Trophoblast cell (in vitro differentiated cells and primary cell): ENCODE data around the gene ALOX15B.
A peak's percentile ranks its signal among the peaks of the same experiment; 100 is the strongest.
"Not testable (repeated sequence)": the region's sequence is repeated elsewhere in the genome, so short reads cannot be mapped to it uniquely, and the experiment has no call there.

ENCODE experiments used
- DNase-seq, 2 donors: peaks; one replicate each; pipeline ENCODE4 v3.0.0-alpha.2; 2016
- H2AFZ ChIP-seq: 2 replicates; pipeline ENCODE4 v1.6.1; 2013; ENCODE audit warnings: low read length, moderate library complexity, mild to moderate bottlenecking; ENCODE audit not compliant: insufficient read depth, poor library complexity
- H2AK5ac ChIP-seq: 2 replicates; pipeline ENCODE4 v1.6.1; 2013; ENCODE audit warnings: mild to moderate bottlenecking, low read length
- H2BK120ac ChIP-seq: 2 replicates; pipeline ENCODE4 v1.6.1; 2013; ENCODE audit warnings: low read length, mild to moderate bottlenecking, moderate library complexity; ENCODE audit not compliant: insufficient read depth, poor library complexity
- H2BK12ac ChIP-seq: 2 replicates; pipeline ENCODE4 v1.6.1; 2013; ENCODE audit warnings: mild to moderate bottlenecking, low read length, moderate library complexity
- H2BK5ac ChIP-seq: 2 replicates; pipeline ENCODE4 v1.6.1; 2013; ENCODE audit warnings: low read length, low read depth, moderate library complexity, mild to moderate bottlenecking; ENCODE audit not compliant: poor library complexity
- H3K14ac ChIP-seq: 2 replicates; pipeline ENCODE4 v1.6.1; 2013; ENCODE audit warnings: mild to moderate bottlenecking, low read length
- H3K18ac ChIP-seq: 2 replicates; pipeline ENCODE4 v1.6.1; 2013; ENCODE audit warnings: mild to moderate bottlenecking, low read length
- H3K23ac ChIP-seq: 2 replicates; pipeline ENCODE4 v1.6.1; 2013; ENCODE audit warnings: low read length
- H3K27ac ChIP-seq: 2 replicates; pipeline ENCODE4 v1.5.1; 2013; ENCODE audit warnings: low read depth, mild to moderate bottlenecking, inconsistent platforms, low read length, moderate library complexity
- H3K27me3 ChIP-seq: 2 replicates; pipeline ENCODE4 v1.6.1; 2013; ENCODE audit warnings: inconsistent platforms, mild to moderate bottlenecking, low read length, moderate library complexity; ENCODE audit not compliant: insufficient read depth
- H3K36me3 ChIP-seq, 2 experiments: 1 replicate in 1 of 2; 2 replicates in 1 of 2; pipeline ENCODE4 v1.6.1; 2013; ENCODE audit warnings: low read length in 2 of 2, mild to moderate bottlenecking in 2 of 2, moderate library complexity in 1 of 2; ENCODE audit not compliant: insufficient read depth in 2 of 2, control insufficient read depth in 1 of 2
- H3K4ac ChIP-seq: 2 replicates; pipeline ENCODE4 v1.6.1; 2013; ENCODE audit warnings: low read depth, mild to moderate bottlenecking, low read length, moderate library complexity
- H3K4me1 ChIP-seq, 2 experiments: 1 replicate in 1 of 2; 2 replicates in 1 of 2; pipeline ENCODE4 v1.6.1; 2013; ENCODE audit warnings: low read length in 2 of 2, mild to moderate bottlenecking in 2 of 2, moderate library complexity in 1 of 2; ENCODE audit not compliant: insufficient read depth in 2 of 2, control insufficient read depth in 1 of 2
- H3K4me2 ChIP-seq: 2 replicates; pipeline ENCODE4 v1.6.1; 2013; ENCODE audit warnings: inconsistent platforms, mild to moderate bottlenecking, low read length, moderate library complexity
- H3K4me3 ChIP-seq: 2 replicates; pipeline ENCODE4 v1.5.1; 2013; ENCODE audit warnings: mild to moderate bottlenecking, low read depth, low read length, inconsistent platforms
- H3K79me1 ChIP-seq: one replicate; pipeline ENCODE4 v1.6.1; 2013; ENCODE audit warnings: low read length
- H3K79me2 ChIP-seq: 2 replicates; pipeline ENCODE4 v1.6.1; 2013; ENCODE audit warnings: low read length, mild to moderate bottlenecking; ENCODE audit not compliant: control insufficient read depth, insufficient read depth, poor library complexity
- H3K9ac ChIP-seq: 2 replicates; pipeline ENCODE4 v1.6.1; 2013; ENCODE audit warnings: mild to moderate bottlenecking, low read length
- H3K9me3 ChIP-seq: 2 replicates; pipeline ENCODE4 v1.6.1; 2013; ENCODE audit warnings: low read depth, mild to moderate bottlenecking, control low read depth, inconsistent platforms, low read length; ENCODE audit not compliant: insufficient read depth
- H4K12ac ChIP-seq: 2 replicates; pipeline ENCODE4 v1.6.1; 2013; ENCODE audit warnings: low read depth, mild to moderate bottlenecking, low read length, moderate library complexity
- H4K8ac ChIP-seq: 2 replicates; pipeline ENCODE4 v1.6.1; 2013; ENCODE audit warnings: low read depth, mild to moderate bottlenecking, low read length, moderate library complexity
- H4K91ac ChIP-seq: one replicate; pipeline ENCODE4 v1.6.1; 2013; ENCODE audit warnings: low read depth, mild to moderate bottlenecking, low read length, moderate library complexity
- WGBS: extraction: QIAGEN DNeasy Blood & Tissue Kit; methylation state at CpG from one replicate; pipeline ENCODE4 v1.1.7; 2013; ENCODE audit warnings: missing lambda C conversion rate; ENCODE audit not compliant: insufficient read length, insufficient coverage; ENCODE audit errors: extremely low coverage; 5-methylcytosine and 5-hydroxymethylcytosine counted together

ALOX15B gene

GRCh38 chr17:8076502-8077266 is 37.8 kb downstream of the ALOX15B start:
- no peak overlapping the region for H3K18ac ChIP-seq
- H3K4me2 ChIP-seq, result no peak overlapping the region
- H2AFZ ChIP-seq, result no peak overlapping the region
- DNase-seq, result no peak
- no peak overlapping the region for H4K8ac ChIP-seq
- H3K79me2 ChIP-seq, result no peaks in the 10 kb centered on the region
- no peak overlapping the region for H3K23ac ChIP-seq
- H3K14ac ChIP-seq, result no peak overlapping the region
- H3K9ac ChIP-seq, result no peak overlapping the region
- H3K79me1 ChIP-seq, result no peaks in the 10 kb centered on the region
- H3K4me1 ChIP-seq, result peaks cover 3 to 6% of the 10 kb centered on the region in 2 experiments
- H3K27me3 ChIP-seq, result peaks cover 50% of the 10 kb centered on the region
- no peak overlapping the region for H2BK5ac ChIP-seq
- H3K4ac ChIP-seq, result no peak overlapping the region
- H3K9me3 ChIP-seq, result peaks cover 11% of the 10 kb centered on the region
- H3K36me3 ChIP-seq, result no peaks in the 10 kb centered on the region
- H4K12ac ChIP-seq, result no peak overlapping the region
- H2AK5ac ChIP-seq, result no peak overlapping the region
- H3K4me3 ChIP-seq, result no peak overlapping the region
- WGBS, result no CpG with 5 or more reads among the region's 13 CpGs
- no peak overlapping the region for H2BK120ac ChIP-seq
- no peak overlapping the region for H2BK12ac ChIP-seq
- no peak overlapping the region for H4K91ac ChIP-seq
- no peak overlapping the region for H3K27ac ChIP-seq

- not testable (repeated sequence) for H2BK5ac ChIP-seq, H2AFZ ChIP-seq, H4K12ac ChIP-seq, H3K4me3 ChIP-seq, H2BK120ac ChIP-seq, H3K27ac ChIP-seq, H4K91ac ChIP-seq, H2BK12ac ChIP-seq, H3K4ac ChIP-seq, H4K8ac ChIP-seq, H3K4me1 ChIP-seq, H3K14ac ChIP-seq, H3K36me3 ChIP-seq, H2AK5ac ChIP-seq, H3K23ac ChIP-seq, H3K79me1 ChIP-seq, H3K4me2 ChIP-seq, DNase-seq, H3K18ac ChIP-seq, H3K79me2 ChIP-seq, H3K9ac ChIP-seq
- Histone ChIP-seq H3K27me3 (peaks cover 38% of the 10 kb centered on the region), H3K9me3 (peaks cover 11% of the 10 kb centered on the region)
- no CpG with 5 or more reads among the region's 5 CpGs for whole genome bisulfite sequencing
These were observed 39.1 kb downstream of the ALOX15B start for GRCh38 chr17:8077939-8078338.

- WGBS, result no CpG with 5 or more reads among the region's 87 CpGs
- Histone ChIP-seq H3K79me1 (no peaks in the 10 kb centered on the region), H3K36me3 (no peaks in the 10 kb centered on the region), H3K4me2 (peak overlapping the region; percentile 71), H2AK5ac (no peak overlapping the region), H4K91ac (no peak overlapping the region), H2BK120ac (no peak overlapping the region), H3K18ac (no peak overlapping the region), H3K14ac (no peak overlapping the region), H3K27me3 (peaks cover 25% of the 10 kb centered on the region), H3K79me2 (no peaks in the 10 kb centered on the region), H3K4me1 (peaks cover 3 to 6% of the 10 kb centered on the region in 2 experiments), H3K4me3 (peak overlapping the region; percentile 55), H3K23ac (no peak overlapping the region), H2BK12ac (no peak overlapping the region), H3K27ac (no peak overlapping the region), H2BK5ac (no peak overlapping the region), H3K9ac (no peak overlapping the region), H3K4ac (no peak overlapping the region), H4K8ac (no peak overlapping the region), H3K9me3 (peaks cover 11% of the 10 kb centered on the region), H4K12ac (no peak overlapping the region), H2AFZ (no peak overlapping the region)
- peak; percentile 36 to 70 for DNase-seq
These were observed 40.7 kb downstream of the ALOX15B start for GRCh38 chr17:8079291-8080207.

- H4K12ac ChIP-seq, result no peak overlapping the region
- H3K36me3 ChIP-seq, result no peaks in the 10 kb centered on the region
- peaks cover 17% of the 10 kb centered on the region for H3K27me3 ChIP-seq
- no peak overlapping the region for H4K8ac ChIP-seq
- H3K4me1 ChIP-seq, result peaks cover 3 to 6% of the 10 kb centered on the region in 2 experiments
- H3K9ac ChIP-seq, result no peak overlapping the region
- H3K9me3 ChIP-seq, result peaks cover 11% of the 10 kb centered on the region
- no peak overlapping the region for H2AFZ ChIP-seq
- no peak overlapping the region for H3K23ac ChIP-seq
- peak overlapping the region; percentile 71 for H3K4me2 ChIP-seq
- H3K27ac ChIP-seq, result no peak overlapping the region
- H3K18ac ChIP-seq, result no peak overlapping the region
- H2AK5ac ChIP-seq, result no peak overlapping the region
- no peaks in the 10 kb centered on the region for H3K79me2 ChIP-seq
- no peak for DNase-seq
- H3K79me1 ChIP-seq, result no peaks in the 10 kb centered on the region
- no peak overlapping the region for H3K4me3 ChIP-seq
- H2BK12ac ChIP-seq, result no peak overlapping the region
- no peak overlapping the region for H2BK5ac ChIP-seq
- no peak overlapping the region for H3K14ac ChIP-seq
- WGBS, result no CpG with 5 or more reads among the region's 25 CpGs
- no peak overlapping the region for H3K4ac ChIP-seq
- H4K91ac ChIP-seq, result no peak overlapping the region
- H2BK120ac ChIP-seq, result no peak overlapping the region
These were observed 41.4 kb downstream of the ALOX15B start for GRCh38 chr17:8080208-8080798.
